SH-SY5Y (cell line): Measurements from ENCODE around the gene PTPN7.

Experiments
- GATA2 ChIP-seq: IDR thresholded peaks from 2 replicates; pipeline ENCODE4 v1.6.1; 2011; ENCODE audit warnings: mild to moderate bottlenecking, low read depth, low read length
- GATA3 ChIP-seq: IDR thresholded peaks from 2 replicates; pipeline ENCODE4 v1.6.1; 2011; ENCODE audit warnings: low read depth, mild to moderate bottlenecking, low read length, moderate library complexity

DNA sequence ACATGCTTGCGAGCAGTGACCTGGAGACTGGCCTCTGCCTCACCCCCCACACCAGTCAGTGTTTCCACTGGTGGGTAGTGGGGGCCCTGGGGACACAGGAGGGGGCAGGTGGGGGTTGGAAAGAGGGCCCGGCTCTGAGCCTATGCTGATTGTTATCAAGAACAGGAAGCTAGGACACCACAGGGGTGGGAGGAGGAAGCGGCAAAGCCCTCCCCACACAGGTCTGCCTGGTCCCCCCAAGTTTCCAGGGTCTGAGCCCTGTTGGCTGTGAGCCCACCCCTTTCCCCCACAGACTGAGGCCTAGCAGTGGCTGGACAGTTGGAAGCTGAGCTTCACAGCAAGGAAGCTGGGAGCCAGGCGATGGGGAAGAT is 1.6 kb upstream of the PTPN7 start:
- TF ChIP-seq GATA2 (peak; percentile 33; the same call in 1 of the 2 replicates), GATA3 (no peak)
